Fibroblast of villous mesenchyme (primary cell): Measurements from ENCODE around the gene CHRNG. TPM values are rescaled to one million over a fixed set of nuclear protein-coding genes. Genes with fewer than 3 reads are reported as not detected.
A peak's percentile ranks its signal among the peaks of the same experiment; 100 is the strongest.

Source experiments
- DNase-seq: peaks from one replicate; pipeline ENCODE4 v3.0.0-alpha.2; 2010; ENCODE audit warnings: low read depth
- H3K4me3 ChIP-seq: 2 replicates; pipeline ENCODE4 v1.5.1; 2011; ENCODE audit warnings: low read depth, mild to moderate bottlenecking, low read length
- CTCF ChIP-seq: IDR thresholded peaks from 2 replicates; pipeline ENCODE4 v1.5.1; 2012; ENCODE audit warnings: low read depth, mild to moderate bottlenecking, low read length; ENCODE audit not compliant: insufficient read depth
- total RNA-seq: library from RNA; depleted of rRNA; stranded (reverse); fragments of >200 nt; gene quantifications from 2 replicates; pipeline ENCODE4 v1.2.3, GENCODE V29; 2012

The CHRNG gene
- total RNA-seq, 1 donor: not detected

- no peak overlapping the region for H3K4me3 ChIP-seq
- no peak for TF ChIP-seq CTCF
- no peak for DNase-seq
Observed at GRCh38 chr2:232501331-232501771, 38.1 kb upstream of the CHRNG start.

- H3K4me3 ChIP-seq: no peak overlapping the region
- TF ChIP-seq CTCF: no peak
- no peak for DNase-seq
Observed at GRCh38 chr2:232501794-232502390, 37.6 kb upstream of the CHRNG start.

- TF ChIP-seq CTCF: no peak
- no peak for DNase-seq
- H3K4me3 ChIP-seq: no peak overlapping the region
Observed at GRCh38 chr2:232502511-232502910, 37.0 kb upstream of the CHRNG start.

- peak; percentile 29 for DNase-seq
- TF ChIP-seq CTCF: no peak
- H3K4me3 ChIP-seq: peak overlapping the region; percentile 9
Observed at GRCh38 chr2:232502911-232503808, 36.3 kb upstream of the CHRNG start.

GRCh38 chr2:232503809-232504323 lies 35.6 kb upstream of the CHRNG start:
- no peak for TF ChIP-seq CTCF
- DNase-seq: no peak
- H3K4me3 ChIP-seq: no peak overlapping the region

- TF ChIP-seq CTCF: no peak
- DNase-seq: no peak
- H3K4me3 ChIP-seq: no peak overlapping the region
Observed at GRCh38 chr2:232504438-232504837, 35.1 kb upstream of the CHRNG start.
